NCI-H524 (cell line): ENCODE measurements around the gene CYP21A2.
"Not testable (repeated sequence)": the region's sequence is repeated elsewhere in the genome, so short reads cannot be mapped to it uniquely, and the experiment has no call there.

Experiments
- DNase-seq, 2 experiments: peaks; one replicate each; lab custom pipeline; 2025; lab: John Stamatoyannopoulos, UW

CYP21A2 gene

GRCh38 chr6:32037598-32038524 lies at the start of gene CYP21A2:
Gene CYP21A2, plus strand, starts transcription at chr6:32038415. Its CDS starts 8 bp downstream, at chr6:32038423.
- not testable (repeated sequence) for DNase-seq

GRCh38 chr6:31989363-31989762 lies 48.9 kb upstream of the CYP21A2 start:
- not testable (repeated sequence) for DNase-seq

- not testable (repeated sequence) for DNase-seq
Observed at GRCh38 chr6:31994421-31994820, 43.8 kb upstream of the CYP21A2 start.

GRCh38 chr6:31996385-31996784 lies 41.8 kb upstream of the CYP21A2 start:
- DNase-seq, result not testable (repeated sequence)

- not testable (repeated sequence) for DNase-seq
Observed at GRCh38 chr6:32002546-32003268, 35.5 kb upstream of the CYP21A2 start.

- DNase-seq, result not testable (repeated sequence)
Observed at GRCh38 chr6:32003301-32003700, 34.9 kb upstream of the CYP21A2 start.

- DNase-seq, result not testable (repeated sequence)
Observed at GRCh38 chr6:32004393-32004792, 33.8 kb upstream of the CYP21A2 start.

GRCh38 chr6:32004864-32005537 lies 33.2 kb upstream of the CYP21A2 start:
- DNase-seq, result not testable (repeated sequence)

GRCh38 chr6:32005538-32005880 lies 32.7 kb upstream of the CYP21A2 start:
- not testable (repeated sequence) for DNase-seq

- not testable (repeated sequence) for DNase-seq
Observed at GRCh38 chr6:32005991-32006529, 32.2 kb upstream of the CYP21A2 start.

- not testable (repeated sequence) for DNase-seq
Observed at GRCh38 chr6:32007086-32007485, 31.1 kb upstream of the CYP21A2 start.

GRCh38 chr6:32008037-32008436 lies 30.2 kb upstream of the CYP21A2 start:
- DNase-seq, result not testable (repeated sequence)

GRCh38 chr6:32008616-32009015 lies 29.6 kb upstream of the CYP21A2 start:
- DNase-seq, result peak; percentile 77 to 85

- not testable (repeated sequence) for DNase-seq
Observed at GRCh38 chr6:32009537-32009936, 28.7 kb upstream of the CYP21A2 start.

GRCh38 chr6:32010856-32011530 lies 27.2 kb upstream of the CYP21A2 start:
- DNase-seq, result not testable (repeated sequence)

- not testable (repeated sequence) for DNase-seq
Observed at GRCh38 chr6:32012941-32013617, 25.1 kb upstream of the CYP21A2 start.

- DNase-seq, result not testable (repeated sequence)
Observed at GRCh38 chr6:32013738-32014137, 24.5 kb upstream of the CYP21A2 start.

GRCh38 chr6:32014547-32014946 lies 23.7 kb upstream of the CYP21A2 start, which contains the start of gene C4B:
Gene C4B, plus strand, starts transcription at chr6:32014795. Its CDS starts 51 bp downstream, at chr6:32014846.
- not testable (repeated sequence) for DNase-seq

- DNase-seq, result not testable (repeated sequence)
Observed at GRCh38 chr6:32022100-32022499, 16.1 kb upstream of the CYP21A2 start.

GRCh38 chr6:32028631-32029030 lies 9.6 kb upstream of the CYP21A2 start:
- DNase-seq, result not testable (repeated sequence)

GRCh38 chr6:32029553-32029952 lies 8.7 kb upstream of the CYP21A2 start:
- not testable (repeated sequence) for DNase-seq
